ENCODE measurements around the gene SFXN1. TPM values are rescaled to one million over a fixed set of nuclear protein-coding genes. Genes with fewer than 3 reads are reported as not detected.
A peak's percentile ranks its signal among the peaks of the same experiment; 100 is the strongest.

SFXN1 gene
- total RNA-seq, 2 experiments from 2014 or later = 188 to 194 TPM

DNA sequence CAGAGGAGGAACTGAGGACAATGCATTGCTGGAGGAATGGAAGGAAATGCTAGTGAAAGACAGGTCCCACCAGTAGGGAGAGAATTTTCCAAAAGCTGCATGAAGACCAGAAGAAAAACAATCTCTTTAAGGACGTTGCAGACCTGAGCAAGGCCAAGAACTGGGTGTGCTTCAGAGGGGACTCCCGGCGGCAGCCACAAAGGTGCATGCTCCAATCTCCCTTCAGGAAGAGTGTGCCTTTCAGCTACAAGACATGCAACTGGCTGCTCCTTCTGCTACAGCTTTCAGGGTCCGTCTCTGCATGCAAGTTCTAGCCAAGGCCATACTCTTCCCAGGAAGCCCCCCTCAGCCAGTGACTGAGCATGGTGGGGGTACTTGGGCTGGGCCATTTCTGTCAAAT is 62.9 kb downstream of the SFXN1 start:
- peaks cover 25% of the 10 kb centered on the region for H3K4me1 Mint-ChIP-seq
- POLR2A ChIA-PET = no interaction called here
- H3K27me3 Mint-ChIP-seq = peaks cover 3% of the 10 kb centered on the region

DNA sequence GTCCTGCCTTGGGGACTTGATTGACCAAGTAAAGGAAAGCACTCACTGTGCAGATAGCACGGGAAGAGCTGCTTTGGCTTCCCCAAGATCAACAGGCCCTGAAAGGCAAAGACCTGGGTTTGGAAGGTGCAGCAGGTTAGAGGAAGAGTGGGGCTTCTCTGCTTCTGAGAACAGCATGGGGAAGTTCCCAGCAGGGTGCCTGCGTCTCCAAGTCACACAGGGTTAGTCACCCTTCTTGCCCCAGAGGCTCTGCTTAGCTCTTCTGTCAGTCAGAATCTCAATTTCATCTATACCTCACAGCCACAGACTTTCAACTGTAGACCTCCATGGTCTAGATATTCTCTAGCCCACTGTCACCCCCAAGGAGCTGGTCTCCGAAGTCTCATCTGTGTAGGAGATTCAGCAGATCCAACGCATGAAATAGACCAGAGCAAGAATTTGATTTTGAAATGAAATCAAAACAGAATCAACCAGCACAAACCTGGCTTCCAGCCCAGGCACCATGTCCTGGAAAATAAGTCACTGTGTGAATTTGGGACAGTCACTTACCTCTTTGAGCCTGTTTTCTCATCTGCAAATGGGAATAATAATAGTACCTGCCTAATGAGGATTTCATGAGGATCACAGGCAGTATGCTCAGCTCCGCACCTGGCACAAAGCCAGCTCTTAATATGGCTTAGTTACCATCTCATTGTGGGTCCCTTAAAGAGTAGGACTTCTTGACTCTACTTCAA is 64.0 kb downstream of the SFXN1 start:
- H3K36me3 Mint-ChIP-seq = no peaks in the 10 kb centered on the region
- H3K27me3 Mint-ChIP-seq = peaks cover 7% of the 10 kb centered on the region
- POLR2A ChIA-PET = interaction anchor here (0.5 to 1.0 kb wide), 2 partner anchors 26 to 65 kb away, joined by 3 read pairs; no protein-coding TSS in a partner anchor
- peak; percentile 93 for ATAC-seq (ENCODE audit: low read depth)
- H3K4me3 Mint-ChIP-seq = no peak overlapping the region
- no peaks in the 10 kb centered on the region for H3K9me3 Mint-ChIP-seq
- DNase-seq = no peak
- peaks cover 21% of the 10 kb centered on the region for H3K4me1 Mint-ChIP-seq
- peak overlapping the region; percentile 35 for H3K27ac Mint-ChIP-seq

More for the DNA sequence above, 62.9 kb downstream of the SFXN1 start:
- Mint-ChIP-seq H3K9me3 (no peaks in the 10 kb centered on the region), H3K36me3 (no peaks in the 10 kb centered on the region), H3K4me3 (no peak overlapping the region), H3K27ac (no peak overlapping the region)
- DNase-seq (no peak), ATAC-seq (ENCODE audit: low read depth) (no peak)

DNA sequence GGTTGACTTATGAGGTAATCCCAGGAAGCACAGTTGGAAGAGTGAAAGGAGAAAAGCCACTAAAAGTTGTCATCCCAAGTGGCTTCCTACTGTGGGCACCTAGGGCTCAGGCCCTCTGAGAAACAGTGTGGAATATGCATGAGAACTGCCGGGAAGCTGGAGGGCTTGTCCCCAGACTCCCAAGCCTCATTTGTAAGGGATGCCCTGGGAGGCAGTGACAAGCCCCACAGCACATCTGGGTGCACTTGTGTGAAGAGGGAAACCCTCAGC is 64.5 kb downstream of the SFXN1 start:
- DNase-seq (no peak), ATAC-seq (ENCODE audit: low read depth) (no peak)
- peaks cover 20% of the 10 kb centered on the region for H3K4me1 Mint-ChIP-seq
- H3K27ac Mint-ChIP-seq = no peak overlapping the region
- no peaks in the 10 kb centered on the region for H3K36me3 Mint-ChIP-seq
- H3K27me3 Mint-ChIP-seq = peaks cover 9% of the 10 kb centered on the region
- POLR2A ChIA-PET = interaction anchor here (1.0 kb wide), 1 partner anchor 65 kb away, joined by 3 read pairs; no protein-coding TSS in a partner anchor
- no peak overlapping the region for H3K4me3 Mint-ChIP-seq
- H3K9me3 Mint-ChIP-seq = no peaks in the 10 kb centered on the region

DNA sequence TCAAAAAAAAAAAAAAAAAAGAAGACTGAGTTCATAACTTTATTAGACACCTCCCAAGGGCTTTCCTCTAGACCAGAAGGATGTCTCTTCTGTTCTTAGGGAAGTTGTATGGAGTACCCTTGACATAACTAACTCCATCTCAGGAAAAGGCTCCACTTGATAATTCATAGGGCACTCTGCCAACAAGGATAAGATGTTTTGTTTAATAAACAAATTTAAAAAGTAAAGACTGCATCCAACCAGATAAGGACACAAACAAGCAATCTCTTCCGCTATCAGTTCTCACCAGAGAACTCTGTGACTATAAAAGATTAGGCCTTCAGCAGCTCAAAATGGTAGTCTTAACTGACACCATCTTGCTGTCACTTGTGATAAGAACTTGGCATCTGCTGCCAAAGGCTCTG is 65.8 kb downstream of the SFXN1 start:
- H3K27me3 Mint-ChIP-seq = peaks cover 20% of the 10 kb centered on the region
- H3K36me3 Mint-ChIP-seq = no peaks in the 10 kb centered on the region
- no peak overlapping the region for H3K4me3 Mint-ChIP-seq
- POLR2A ChIA-PET = no interaction called here
- ATAC-seq (ENCODE audit: low read depth) (no peak), DNase-seq (no peak)
- H3K9me3 Mint-ChIP-seq = no peaks in the 10 kb centered on the region
- H3K27ac Mint-ChIP-seq = no peak overlapping the region
- peaks cover 11% of the 10 kb centered on the region for H3K4me1 Mint-ChIP-seq

DNA sequence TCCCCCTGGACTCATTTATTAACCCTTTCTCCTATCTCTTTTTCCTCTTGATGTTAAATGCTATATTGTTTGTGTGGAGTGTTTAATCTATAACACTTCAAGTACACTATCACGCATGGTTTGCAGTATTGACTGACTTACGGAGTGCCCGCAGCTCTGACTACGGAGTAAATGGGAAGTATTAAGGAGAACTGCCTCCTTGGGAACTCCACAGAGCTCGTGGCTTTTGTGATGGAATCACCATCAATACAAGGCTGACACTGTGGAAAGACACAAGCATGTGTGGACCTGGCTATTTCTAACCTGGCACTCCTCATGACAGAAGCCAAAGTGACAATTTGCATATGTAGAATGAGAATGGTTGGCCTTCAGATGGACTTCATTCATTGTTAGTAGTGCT is 66.2 kb downstream of the SFXN1 start:
- no peak for ATAC-seq (ENCODE audit: low read depth)
- Mint-ChIP-seq H3K27me3 (peaks cover 21% of the 10 kb centered on the region), H3K4me1 (peaks cover 11% of the 10 kb centered on the region), H3K9me3 (no peaks in the 10 kb centered on the region), H3K27ac (no peak overlapping the region), H3K4me3 (no peak overlapping the region), H3K36me3 (no peaks in the 10 kb centered on the region)
- POLR2A ChIA-PET = no interaction called here
- no peak for DNase-seq

DNA sequence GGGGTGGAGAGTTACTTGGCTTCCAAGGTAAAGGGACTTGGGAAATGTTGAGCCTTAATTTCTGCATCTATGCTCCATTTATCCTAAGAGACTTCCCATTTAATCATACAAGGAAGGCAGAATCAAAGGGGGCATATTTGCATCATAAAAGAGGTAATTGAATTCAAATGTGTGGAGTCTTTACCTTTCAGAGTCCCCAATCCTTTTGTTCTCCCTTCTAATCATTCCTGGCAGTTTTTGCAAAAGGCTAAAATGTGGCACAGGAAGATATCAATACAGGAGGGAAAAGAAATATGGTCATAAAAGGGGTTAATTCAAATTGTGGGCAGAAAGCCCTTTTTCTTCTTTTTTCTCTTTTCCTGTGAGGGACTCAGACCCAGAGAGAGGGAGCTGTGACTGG is 69.5 kb downstream of the SFXN1 start:
- POLR2A ChIA-PET = no interaction called here
- H3K27ac Mint-ChIP-seq = no peak overlapping the region

DNA sequence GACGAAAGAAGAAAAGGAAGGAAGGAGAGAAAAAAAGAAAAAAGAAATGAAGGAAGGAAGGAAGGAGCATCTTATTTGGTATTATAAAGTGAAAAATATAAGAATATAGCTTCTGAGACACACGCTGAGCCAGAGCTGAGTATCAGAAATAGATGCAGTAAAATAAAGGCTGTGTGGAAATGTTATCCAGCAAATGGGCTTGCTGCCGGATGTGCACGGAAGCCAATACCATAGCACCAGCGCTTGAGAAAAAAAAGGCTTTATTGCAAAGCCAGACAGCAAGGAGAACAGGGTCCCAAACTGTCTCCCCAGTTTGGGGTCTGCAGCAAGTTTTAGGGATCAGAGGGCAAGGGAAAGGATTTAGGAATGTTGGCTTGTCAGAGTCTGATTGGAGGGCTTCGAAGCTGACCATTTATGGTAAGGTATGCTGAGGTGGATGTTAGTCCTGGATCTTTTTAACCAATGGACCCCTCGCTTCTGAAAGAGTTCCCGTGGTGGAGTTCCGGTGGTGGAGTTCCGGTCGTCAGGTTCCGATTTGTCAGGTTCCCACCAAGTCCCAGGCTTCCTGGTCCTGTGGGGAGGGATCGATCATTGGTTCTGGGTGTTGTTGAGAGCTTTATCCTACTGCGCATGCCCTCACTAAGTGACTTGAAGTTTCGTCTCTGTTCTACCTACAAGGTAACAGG is 70.4 kb downstream of the SFXN1 start:
- Mint-ChIP-seq H3K36me3 (no peaks in the 10 kb centered on the region), H3K4me1 (peaks cover 1% of the 10 kb centered on the region), H3K27ac (no peak overlapping the region), H3K4me3 (no peak overlapping the region), H3K9me3 (no peaks in the 10 kb centered on the region), H3K27me3 (peaks cover 36% of the 10 kb centered on the region)
- no peak for DNase-seq
- POLR2A ChIA-PET = no interaction called here
- ATAC-seq (ENCODE audit: low read depth) = no peak

More for the DNA sequence above, 69.5 kb downstream of the SFXN1 start:
- no peak overlapping the region for H3K4me3 Mint-ChIP-seq
- ATAC-seq (ENCODE audit: low read depth) (no peak), DNase-seq (no peak)
- H3K27me3 Mint-ChIP-seq = peaks cover 35% of the 10 kb centered on the region
- no peaks in the 10 kb centered on the region for H3K36me3 Mint-ChIP-seq
- H3K4me1 Mint-ChIP-seq = peaks cover 1% of the 10 kb centered on the region
- H3K9me3 Mint-ChIP-seq = no peaks in the 10 kb centered on the region

DNA sequence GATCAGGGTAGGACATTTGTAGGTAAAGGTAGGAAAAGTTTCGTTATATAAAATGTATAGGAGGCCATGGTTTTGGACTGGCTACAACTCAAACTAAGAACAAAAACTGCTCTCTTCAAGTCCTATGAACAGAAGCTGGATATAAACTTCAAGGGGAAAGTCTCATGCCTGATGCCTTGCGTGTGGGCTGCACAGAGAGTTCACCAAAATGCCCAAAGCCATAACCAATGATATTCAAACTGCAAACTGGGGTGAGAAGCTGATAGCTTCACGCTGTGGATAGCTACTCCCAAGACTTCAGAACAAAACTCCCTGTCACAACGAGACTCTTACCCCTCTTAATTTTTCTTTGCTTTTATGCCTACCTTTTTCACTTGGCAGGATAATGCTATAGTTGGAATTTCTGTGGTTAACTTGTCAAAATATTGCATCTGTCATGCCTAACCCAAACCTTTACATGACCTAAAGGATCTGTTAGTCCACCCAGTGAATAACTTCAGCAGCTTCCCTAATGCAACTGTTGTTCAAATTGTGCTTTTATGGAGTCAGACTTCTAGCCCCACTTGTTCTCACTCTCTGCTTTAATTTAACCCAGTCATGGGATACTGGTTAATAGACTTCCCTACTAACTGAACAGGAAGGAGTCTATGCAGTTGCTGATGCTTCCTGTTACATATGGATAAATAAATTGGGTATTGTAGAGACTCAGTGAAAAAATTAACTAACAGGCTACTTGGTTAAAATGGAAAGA is 71.9 kb downstream of the SFXN1 start:
- Mint-ChIP-seq H3K36me3 (no peaks in the 10 kb centered on the region), H3K27me3 (peaks cover 40% of the 10 kb centered on the region), H3K4me1 (peaks cover 1% of the 10 kb centered on the region), H3K27ac (no peak overlapping the region), H3K4me3 (no peak overlapping the region), H3K9me3 (no peaks in the 10 kb centered on the region)
- POLR2A ChIA-PET = no interaction called here
- ATAC-seq (ENCODE audit: low read depth) (no peak), DNase-seq (no peak)

DNA sequence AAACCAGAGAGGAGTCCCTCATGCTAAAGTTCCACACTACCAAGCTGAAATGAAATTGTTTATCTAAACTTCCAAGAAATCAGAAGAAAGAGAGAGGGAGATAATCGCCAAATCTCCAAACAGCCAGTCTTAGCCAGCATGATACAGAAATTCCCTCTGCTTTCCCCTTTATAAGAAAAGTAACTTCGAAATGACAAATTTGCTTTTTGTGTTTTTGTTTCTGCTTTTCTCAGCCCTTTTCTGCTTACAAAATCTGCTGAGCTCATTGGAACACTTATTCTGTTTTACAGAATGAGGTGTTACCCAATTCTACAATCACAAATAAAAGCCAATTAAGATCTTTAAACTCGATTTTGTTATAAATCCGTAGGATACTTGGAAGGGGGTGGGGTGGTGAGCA is 72.9 kb downstream of the SFXN1 start:
- ATAC-seq (ENCODE audit: low read depth) = no peak
- no peak for DNase-seq
- peaks cover 38% of the 10 kb centered on the region for H3K27me3 Mint-ChIP-seq

DNA sequence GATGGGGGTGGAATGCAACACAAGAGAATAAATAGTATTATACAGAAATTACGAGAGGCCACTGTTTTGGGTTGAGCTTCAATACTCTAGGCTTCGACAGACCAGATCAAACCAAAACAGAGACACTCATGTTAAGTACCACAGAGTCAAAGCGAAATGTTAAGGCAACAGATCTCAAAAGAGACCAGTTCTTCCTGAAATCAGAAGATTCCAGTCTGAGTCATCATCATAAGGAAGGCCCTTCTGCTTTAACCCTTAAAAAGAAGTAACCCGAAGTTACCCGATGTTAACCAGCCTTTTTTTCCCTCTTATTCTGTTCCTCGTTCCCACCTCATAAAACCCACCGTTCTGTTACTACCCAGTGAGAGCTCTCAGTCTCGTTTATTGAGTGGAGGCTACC is 75.9 kb downstream of the SFXN1 start:
- DNase-seq = no peak
- H3K4me1 Mint-ChIP-seq = no peaks in the 10 kb centered on the region
- H3K9me3 Mint-ChIP-seq = no peaks in the 10 kb centered on the region
- no peak overlapping the region for H3K27ac Mint-ChIP-seq
- H3K4me3 Mint-ChIP-seq = no peak overlapping the region
- peaks cover 20% of the 10 kb centered on the region for H3K27me3 Mint-ChIP-seq
- H3K36me3 Mint-ChIP-seq = no peaks in the 10 kb centered on the region
- no peak for ATAC-seq (ENCODE audit: low read depth)
- POLR2A ChIA-PET = no interaction called here

More for the DNA sequence above, 72.9 kb downstream of the SFXN1 start:
- Mint-ChIP-seq H3K4me3 (no peak overlapping the region), H3K36me3 (no peaks in the 10 kb centered on the region), H3K27ac (no peak overlapping the region), H3K9me3 (no peaks in the 10 kb centered on the region), H3K4me1 (peaks cover 1% of the 10 kb centered on the region)
- POLR2A ChIA-PET = no interaction called here

DNA sequence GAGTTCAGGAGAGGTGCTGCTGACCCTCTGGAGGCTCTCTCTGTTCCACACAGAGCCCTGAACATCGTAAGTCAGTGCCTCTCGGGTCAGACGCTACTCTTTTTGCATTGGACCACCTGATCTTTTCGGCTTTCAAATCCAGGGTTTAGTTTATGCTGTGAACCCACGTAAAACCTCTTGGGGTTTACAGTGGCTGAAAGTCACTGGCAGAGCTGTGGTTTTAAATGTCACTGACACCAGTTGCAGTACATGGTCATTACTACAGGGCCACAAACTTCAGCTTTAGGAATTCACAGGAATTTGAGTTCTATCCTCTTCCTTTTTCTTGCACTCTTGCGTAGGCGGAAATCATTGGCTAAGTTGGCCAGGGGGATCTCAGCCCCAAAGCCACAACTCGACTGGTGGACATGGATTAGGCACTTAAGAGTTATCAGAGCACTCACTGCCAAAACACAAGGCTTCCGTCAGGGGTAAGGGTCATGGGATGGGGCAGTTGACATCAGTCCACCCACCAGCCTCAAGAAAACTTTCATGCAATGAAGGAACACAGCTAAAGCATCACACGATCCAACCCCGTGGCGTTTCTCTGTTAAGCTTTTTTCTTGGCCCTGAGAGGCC is 76.9 kb downstream of the SFXN1 start:
- Mint-ChIP-seq H3K36me3 (no peaks in the 10 kb centered on the region), H3K4me1 (peaks cover 3% of the 10 kb centered on the region), H3K27me3 (peaks cover 15% of the 10 kb centered on the region), H3K9me3 (no peaks in the 10 kb centered on the region), H3K27ac (no peak overlapping the region), H3K4me3 (no peak overlapping the region)
- POLR2A ChIA-PET = no interaction called here
- DNase-seq = no peak
- ATAC-seq (ENCODE audit: low read depth) = no peak

DNA sequence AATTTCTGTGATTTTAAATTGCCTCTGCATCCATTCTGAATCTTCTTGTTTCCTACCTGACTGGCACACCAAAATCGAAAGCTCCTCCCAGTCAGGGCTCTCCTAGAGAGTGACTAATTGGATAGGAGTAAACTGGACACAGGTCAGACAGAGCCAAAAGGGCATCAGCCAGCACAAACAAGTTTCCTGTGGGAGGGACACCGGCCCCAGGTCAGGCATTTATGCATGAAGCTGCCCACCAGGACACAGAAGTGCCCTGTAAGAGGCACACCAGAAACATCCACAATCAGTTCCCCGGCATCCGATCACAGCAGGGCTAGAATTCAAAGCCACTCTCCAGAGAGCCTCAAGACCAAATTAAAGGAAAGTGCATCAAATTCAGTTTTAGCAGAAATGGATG is 78.4 kb downstream of the SFXN1 start:
- no peaks in the 10 kb centered on the region for H3K36me3 Mint-ChIP-seq
- DNase-seq (no peak), ATAC-seq (ENCODE audit: low read depth) (no peak)
- H3K27ac Mint-ChIP-seq = no peak overlapping the region
- H3K4me3 Mint-ChIP-seq = no peak overlapping the region
- POLR2A ChIA-PET = no interaction called here
- H3K9me3 Mint-ChIP-seq = no peaks in the 10 kb centered on the region
- peaks cover 12% of the 10 kb centered on the region for H3K27me3 Mint-ChIP-seq
- peaks cover 3% of the 10 kb centered on the region for H3K4me1 Mint-ChIP-seq

DNA sequence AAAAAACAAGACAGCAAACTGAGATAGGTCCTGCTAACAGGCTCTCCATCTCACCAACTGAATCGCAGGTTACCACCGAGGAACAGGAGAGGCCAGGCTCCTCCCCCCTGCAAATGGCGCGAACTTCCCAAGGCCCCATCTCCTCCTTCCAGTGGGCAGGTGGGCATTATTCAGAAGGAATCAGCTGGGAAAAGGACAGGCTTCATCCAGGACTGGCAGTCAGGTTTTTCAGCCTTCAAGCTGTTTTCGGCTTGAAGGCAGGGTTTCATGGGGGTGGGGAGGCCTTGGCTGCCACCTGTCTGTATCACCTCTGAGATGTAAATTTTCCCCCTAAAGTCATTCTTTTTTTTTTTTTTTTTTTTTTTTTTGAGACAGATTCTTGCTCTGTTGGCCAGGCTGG is 79.4 kb downstream of the SFXN1 start:
- Mint-ChIP-seq H3K9me3 (no peaks in the 10 kb centered on the region), H3K36me3 (no peaks in the 10 kb centered on the region), H3K4me3 (no peak overlapping the region), H3K4me1 (peaks cover 3% of the 10 kb centered on the region), H3K27me3 (peaks cover 13% of the 10 kb centered on the region), H3K27ac (no peak overlapping the region)
- DNase-seq (no peak), ATAC-seq (ENCODE audit: low read depth) (no peak)
- POLR2A ChIA-PET = no interaction called here
